Cardiac fibroblast (primary cell): Measurements from ENCODE around the gene METRN.

Source experiments
- DNase-seq, 2 donors: peaks; one replicate each; pipeline versions ENCODE4 v3.0.0 to v3.0.0-alpha.2; 2010; ENCODE audit warnings: low read depth in 2 of 2
- H3K4me3 ChIP-seq, 2 donors: replicated peaks in 1 of 2; 1 replicate in 1 of 2; 2 replicates in 1 of 2; pipeline ENCODE4 v1.5.1; 2011; ENCODE audit warnings: low read depth in 2 of 2, low read length in 2 of 2, mild to moderate bottlenecking in 2 of 2, moderate library complexity in 1 of 2
- TF ChIP-seq, protein P1 (sequence below): IDR thresholded peaks from one replicate; pipeline ENCODE4 v1.5.1; 2011; ENCODE audit warnings: low read depth, mild to moderate bottlenecking, low read length, inconsistent platforms

The METRN gene

DNA sequence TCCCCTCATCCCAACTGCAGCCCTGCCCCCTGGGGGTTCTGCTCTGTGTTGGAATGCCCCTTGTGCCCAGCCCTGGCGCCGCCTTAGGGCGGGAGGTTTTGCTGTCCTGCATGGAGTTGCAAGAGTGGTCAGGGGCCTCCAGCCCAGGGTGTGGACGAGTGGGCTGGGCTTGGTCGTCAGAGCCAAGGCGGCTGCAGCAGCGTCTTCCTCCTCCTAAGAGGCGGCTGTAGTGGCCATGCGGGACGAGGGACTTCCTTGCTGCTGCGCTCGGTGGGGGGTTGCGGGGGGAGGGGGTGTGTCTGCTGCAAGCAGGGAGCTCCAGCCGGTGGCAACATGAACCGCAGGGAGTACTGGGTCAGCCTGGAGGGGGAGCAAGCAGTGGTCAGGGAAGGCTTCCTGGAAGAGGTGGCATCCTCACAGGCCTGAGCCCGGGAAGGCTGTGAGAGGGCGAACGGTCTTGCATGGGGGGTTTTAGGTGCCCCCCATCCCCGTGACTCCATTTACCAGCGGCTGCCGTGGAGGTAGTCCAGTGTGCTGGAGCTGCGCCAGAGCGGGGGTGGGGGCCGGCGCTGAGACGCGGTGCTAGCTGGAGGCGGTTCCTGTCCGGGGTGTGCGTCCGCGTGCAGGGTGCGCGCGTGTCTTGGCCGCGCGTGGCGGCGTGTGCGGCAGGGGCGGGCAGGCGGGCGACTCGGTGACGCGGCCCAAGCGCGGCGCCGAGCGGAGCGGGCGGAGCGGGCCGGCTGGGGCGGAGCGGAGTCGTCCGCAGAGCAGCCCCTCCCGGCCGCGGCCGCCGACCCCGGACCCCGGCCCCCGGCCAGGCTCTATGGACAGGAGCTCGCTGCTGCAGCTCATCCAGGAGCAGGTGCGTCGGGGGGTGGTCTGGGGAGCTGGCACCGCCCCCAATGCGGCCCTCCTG lies 39.7 kb upstream of the METRN start, which contains the start of gene RHBDL1:
Gene RHBDL1 (plus strand): TSS at position 704 of the 916 bp plus-strand sequence. CDS start 120 bp downstream, at position 824.
- H3K4me3 ChIP-seq = peak within 1 kb of the TSS; percentile 34 to 35
- peak; percentile 33 to 34 for DNase-seq
- TF ChIP-seq, protein P1, sequence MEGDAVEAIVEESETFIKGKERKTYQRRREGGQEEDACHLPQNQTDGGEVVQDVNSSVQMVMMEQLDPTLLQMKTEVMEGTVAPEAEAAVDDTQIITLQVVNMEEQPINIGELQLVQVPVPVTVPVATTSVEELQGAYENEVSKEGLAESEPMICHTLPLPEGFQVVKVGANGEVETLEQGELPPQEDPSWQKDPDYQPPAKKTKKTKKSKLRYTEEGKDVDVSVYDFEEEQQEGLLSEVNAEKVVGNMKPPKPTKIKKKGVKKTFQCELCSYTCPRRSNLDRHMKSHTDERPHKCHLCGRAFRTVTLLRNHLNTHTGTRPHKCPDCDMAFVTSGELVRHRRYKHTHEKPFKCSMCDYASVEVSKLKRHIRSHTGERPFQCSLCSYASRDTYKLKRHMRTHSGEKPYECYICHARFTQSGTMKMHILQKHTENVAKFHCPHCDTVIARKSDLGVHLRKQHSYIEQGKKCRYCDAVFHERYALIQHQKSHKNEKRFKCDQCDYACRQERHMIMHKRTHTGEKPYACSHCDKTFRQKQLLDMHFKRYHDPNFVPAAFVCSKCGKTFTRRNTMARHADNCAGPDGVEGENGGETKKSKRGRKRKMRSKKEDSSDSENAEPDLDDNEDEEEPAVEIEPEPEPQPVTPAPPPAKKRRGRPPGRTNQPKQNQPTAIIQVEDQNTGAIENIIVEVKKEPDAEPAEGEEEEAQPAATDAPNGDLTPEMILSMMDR = no peak

DNA sequence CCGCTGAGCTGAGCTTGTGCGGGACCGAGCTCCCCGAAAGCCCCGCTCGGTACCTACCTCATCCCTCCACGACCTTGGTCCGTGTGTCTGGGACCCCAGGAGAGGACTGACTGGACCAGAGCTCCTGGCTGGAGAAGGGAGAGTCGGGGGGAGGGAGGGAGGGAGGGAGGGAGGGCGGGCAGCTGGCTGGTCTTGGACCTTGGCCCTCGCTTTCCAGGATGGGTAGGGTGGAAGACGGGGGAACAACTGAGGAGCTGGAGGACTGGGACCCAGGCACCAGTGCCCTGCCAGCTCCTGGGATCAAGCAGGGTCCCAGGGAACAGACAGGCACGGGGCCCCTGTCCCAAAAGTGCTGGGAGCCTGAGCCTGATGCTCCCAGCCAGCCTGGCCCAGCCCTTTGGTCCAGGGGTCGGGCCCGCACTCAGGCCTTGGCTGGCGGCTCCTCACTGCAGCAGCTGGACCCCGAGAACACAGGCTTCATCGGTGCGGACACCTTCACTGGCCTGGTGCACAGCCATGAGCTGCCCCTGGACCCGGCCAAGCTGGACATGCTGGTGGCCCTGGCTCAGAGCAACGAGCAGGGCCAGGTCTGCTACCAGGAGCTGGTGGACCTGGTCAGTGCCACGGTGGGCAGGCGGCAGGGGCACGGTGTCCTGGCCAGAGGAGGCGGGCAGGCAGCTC lies 38.9 kb upstream of the METRN start:
- H3K4me3 ChIP-seq = peak overlapping the region; percentile 34 to 35
- no peak for DNase-seq
- TF ChIP-seq, protein P1 = no peak

DNA sequence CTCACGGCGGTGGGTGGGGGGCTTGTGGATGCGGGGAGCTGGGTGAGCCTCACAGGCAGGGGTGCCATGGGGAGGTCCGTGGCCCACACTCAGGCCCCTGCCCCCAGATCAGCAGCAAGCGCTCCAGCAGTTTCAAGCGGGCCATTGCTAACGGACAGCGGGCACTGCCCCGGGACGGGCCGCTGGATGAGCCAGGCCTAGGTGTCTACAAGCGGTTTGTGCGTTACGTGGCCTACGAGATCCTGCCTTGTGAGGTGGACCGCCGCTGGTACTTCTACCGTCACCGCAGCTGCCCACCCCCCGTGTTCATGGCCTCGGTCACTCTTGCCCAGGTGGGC lies 38.4 kb upstream of the METRN start:
- H3K4me3 ChIP-seq = no peak overlapping the region
- DNase-seq = no peak
- TF ChIP-seq, protein P1 = no peak

DNA sequence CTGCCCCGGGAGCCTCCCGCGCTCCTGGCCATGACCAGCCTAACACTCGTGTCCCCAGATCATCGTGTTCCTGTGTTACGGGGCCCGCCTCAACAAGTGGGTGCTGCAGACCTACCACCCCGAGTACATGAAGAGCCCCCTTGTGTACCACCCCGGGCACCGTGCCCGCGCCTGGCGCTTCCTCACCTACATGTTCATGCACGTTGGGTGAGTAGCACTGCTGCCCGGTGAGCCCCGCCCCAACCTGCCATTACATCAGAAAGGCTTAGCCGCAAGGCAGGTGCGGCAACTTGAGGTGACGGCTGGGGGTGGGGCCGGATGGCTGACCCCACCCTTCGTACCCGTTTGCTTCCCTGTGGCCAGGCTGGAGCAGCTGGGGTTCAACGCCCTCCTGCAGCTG lies 38.0 kb upstream of the METRN start:
- no peak overlapping the region for H3K4me3 ChIP-seq
- TF ChIP-seq, protein P1 = no peak
- DNase-seq = no peak

DNA sequence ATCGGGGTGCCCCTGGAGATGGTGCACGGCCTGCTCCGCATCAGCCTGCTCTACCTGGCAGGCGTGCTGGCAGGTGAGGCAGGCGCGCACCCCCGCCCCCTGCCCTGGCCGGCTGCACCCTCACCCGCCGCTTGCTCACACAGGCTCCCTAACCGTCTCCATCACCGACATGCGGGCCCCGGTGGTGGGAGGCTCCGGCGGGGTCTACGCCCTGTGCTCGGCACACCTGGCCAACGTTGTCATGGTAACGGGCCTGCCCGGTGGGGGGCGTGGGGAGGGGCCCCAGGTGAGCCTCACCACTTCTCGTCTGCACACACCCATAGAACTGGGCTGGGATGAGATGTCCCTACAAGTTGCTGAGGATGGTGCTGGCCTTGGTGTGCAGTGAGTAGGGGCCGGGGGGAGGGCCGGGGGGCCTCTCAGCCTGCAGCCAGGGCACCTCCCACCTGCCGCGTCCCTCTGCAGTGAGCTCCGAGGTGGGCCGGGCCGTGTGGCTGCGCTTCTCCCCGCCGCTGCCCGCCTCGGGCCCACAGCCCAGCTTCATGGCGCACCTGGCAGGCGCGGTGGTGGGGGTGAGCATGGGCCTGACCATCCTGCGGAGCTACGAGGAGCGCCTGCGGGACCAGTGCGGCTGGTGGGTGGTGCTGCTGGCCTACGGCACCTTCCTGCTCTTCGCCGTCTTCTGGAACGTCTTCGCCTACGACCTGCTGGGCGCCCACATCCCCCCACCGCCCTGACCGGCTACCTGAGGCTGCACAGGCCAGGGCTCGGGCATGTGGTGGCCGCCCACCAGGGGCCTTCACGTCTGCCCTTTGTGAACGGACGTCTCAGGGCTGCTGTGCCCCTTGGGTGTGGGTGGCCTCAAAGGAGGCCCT lies 37.4 kb upstream of the METRN start:
- TF ChIP-seq, protein P1 = no peak
- no peak for DNase-seq
- H3K4me3 ChIP-seq = no peak overlapping the region

DNA sequence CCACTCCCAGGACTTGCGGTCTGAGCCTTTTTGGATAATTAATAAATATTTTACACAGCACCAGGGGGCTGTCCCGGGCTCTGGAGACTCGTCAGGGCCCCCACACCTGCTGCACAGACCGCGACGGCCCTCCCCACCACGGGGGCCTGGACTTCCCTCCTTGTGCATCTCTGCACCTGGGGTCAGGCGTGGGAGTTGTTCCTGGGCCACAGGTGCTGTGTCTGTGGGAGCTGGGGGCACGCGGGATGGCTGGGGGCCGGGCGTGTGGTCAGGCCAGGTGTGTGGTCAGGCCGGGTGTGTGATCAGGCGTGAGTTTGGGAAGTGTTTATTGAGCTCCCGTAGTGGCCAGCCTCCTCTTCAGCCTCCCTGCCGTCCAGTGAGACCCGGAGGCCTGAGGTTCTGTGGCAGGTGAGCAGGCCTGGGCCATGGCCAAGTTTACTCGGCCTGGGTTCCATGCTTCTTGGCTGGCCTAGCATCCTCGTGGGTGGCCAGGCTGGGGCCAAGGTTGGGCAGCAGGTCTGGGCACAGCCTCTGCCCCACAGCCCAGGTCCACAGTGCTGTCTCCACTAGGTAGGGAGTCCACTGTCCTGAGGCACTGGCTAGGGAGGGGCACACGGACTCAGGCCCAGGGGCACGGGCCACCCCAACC lies 36.6 kb upstream of the METRN start:
- TF ChIP-seq, protein P1 = no peak
- no peak overlapping the region for H3K4me3 ChIP-seq
- no peak for DNase-seq
